Ecto neural progenitor cell (in vitro differentiated cells): ENCODE measurements around the gene HOXC12.

Source experiments
- DNase-seq: peaks from one replicate; pipeline ENCODE4 v3.0.0-alpha.2; 2018; ENCODE audit warnings: low spot score

HOXC12 gene

GRCh38 chr12:53996240-53997203 lies 41.8 kb downstream of the HOXC12 start:
- no peak for DNase-seq

GRCh38 chr12:53997204-53998109 lies 42.8 kb downstream of the HOXC12 start:
- DNase-seq: no peak

- no peak for DNase-seq
Measured at GRCh38 chr12:53998110-53998899, 43.6 kb downstream of the HOXC12 start.

GRCh38 chr12:53998900-53999236 lies 44.2 kb downstream of the HOXC12 start:
- no peak for DNase-seq

DNA sequence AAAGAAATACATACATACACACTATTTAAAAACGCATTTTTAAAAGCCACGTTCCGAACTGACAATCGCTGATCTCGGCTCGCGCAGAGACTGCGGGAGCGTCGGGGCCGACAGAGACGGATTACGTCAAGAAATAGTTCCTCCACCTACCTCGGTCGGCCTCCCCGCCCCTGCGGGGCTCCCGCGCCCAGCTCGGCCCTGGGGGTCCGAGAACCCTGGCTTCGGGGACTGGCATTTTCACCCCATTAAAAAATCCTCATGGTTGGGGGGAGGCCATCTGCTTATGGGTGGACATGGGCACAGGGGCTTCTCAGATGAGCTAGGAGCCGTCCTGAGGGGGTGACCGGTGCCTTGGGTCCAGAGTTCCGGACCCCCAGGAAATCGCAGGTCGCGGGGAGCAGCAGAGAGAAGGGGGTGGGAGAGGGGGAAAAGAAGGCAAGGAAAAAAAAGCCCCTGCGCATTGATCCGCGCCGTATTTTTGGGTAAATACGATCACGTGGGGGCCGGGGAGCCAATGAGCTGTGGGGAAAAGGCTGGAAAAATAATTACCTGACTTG lies 44.9 kb downstream of the HOXC12 start:
- DNase-seq: no peak

DNA sequence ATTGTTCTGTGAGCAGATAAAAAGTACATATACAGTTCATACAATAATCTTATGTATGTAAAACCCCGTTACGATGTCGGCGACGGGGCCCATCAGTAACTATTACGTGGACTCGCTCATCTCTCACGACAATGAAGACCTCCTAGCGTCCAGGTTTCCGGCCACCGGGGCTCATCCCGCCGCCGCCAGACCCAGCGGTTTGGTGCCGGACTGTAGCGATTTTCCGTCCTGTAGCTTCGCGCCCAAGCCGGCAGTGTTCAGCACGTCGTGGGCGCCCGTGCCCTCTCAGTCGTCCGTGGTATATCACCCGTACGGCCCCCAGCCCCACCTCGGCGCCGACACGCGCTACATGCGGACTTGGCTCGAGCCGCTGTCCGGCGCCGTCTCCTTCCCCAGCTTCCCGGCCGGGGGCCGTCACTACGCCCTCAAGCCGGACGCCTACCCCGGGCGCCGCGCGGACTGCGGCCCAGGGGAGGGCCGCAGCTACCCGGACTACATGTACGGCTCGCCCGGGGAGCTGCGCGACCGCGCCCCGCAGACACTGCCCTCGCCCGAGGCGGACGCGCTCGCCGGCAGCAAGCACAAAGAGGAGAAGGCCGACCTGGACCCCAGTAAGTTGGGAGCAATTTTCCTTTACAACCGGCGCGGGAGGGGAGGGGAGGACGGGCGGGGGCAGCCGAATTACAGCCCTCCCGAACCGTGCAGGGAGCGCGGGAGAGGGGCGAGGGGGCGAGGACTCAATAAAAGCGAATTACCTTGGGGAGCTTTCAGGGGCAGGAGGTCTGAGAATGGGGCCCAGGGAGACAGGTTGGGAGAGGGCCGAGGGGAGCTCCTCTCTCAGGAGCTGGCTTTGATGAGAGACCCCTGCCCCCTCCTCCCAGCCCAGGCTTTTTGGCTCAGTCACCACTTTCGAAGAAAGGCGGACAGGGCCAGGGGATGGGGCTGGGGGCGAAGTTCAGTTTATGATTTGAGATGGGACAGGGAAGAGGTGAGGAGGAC lies 45.7 kb downstream of the HOXC12 start, which contains the start of gene HOXC9:
Gene HOXC9, plus strand, starts transcription at position 46 of the 999 bp plus-strand sequence. Its CDS starts 28 bp downstream, at position 74.
- no peak for DNase-seq

DNA sequence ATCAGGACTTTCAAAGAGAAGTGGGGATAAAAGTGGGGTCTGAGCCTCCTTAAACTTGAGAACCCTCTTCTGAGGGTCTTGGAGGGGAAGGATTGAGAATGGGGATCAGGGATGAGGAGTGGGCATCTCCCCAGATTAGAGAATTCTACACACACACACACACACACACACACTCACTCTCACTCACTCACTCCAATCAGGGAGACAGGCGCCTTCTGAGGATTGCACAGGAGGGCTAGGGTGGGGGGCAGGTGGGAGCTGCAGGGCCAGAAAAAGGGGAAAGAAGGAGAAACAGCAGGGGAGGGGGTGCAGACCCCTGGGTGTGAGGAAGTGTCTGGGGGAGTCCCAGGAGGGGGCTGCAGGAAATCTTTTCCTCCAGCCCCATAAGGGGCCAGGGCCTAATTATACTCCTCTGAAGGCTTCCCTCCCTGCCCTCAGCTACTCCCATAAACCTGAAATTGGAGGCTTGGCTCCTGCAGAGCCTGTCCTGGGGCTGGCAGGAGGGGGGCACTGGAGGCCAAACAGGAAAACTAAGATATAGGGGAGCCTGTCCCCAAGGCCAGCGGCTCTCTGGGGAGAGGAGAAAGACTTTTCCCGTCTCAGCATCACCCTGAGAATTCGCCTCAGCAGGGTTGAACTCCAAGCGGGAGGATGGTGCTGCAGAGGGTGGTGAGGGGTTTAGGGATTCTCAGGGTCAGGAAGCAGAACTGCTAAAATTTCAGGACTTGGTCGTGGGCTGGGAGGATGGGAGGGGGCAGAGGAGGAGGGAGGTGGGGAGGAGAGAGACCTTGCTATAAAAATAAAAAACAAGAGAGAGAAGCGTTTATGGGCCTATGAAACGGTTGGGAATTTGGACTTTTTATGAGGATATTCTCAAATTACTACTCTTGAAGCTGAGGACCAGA lies 46.8 kb downstream of the HOXC12 start:
- DNase-seq: no peak

GRCh38 chr12:54002278-54002914 lies 47.7 kb downstream of the HOXC12 start:
- DNase-seq: no peak

- no peak for DNase-seq
Measured at GRCh38 chr12:54002915-54003389, 48.2 kb downstream of the HOXC12 start.

GRCh38 chr12:54003625-54004024 lies 48.9 kb downstream of the HOXC12 start:
- no peak for DNase-seq

DNA sequence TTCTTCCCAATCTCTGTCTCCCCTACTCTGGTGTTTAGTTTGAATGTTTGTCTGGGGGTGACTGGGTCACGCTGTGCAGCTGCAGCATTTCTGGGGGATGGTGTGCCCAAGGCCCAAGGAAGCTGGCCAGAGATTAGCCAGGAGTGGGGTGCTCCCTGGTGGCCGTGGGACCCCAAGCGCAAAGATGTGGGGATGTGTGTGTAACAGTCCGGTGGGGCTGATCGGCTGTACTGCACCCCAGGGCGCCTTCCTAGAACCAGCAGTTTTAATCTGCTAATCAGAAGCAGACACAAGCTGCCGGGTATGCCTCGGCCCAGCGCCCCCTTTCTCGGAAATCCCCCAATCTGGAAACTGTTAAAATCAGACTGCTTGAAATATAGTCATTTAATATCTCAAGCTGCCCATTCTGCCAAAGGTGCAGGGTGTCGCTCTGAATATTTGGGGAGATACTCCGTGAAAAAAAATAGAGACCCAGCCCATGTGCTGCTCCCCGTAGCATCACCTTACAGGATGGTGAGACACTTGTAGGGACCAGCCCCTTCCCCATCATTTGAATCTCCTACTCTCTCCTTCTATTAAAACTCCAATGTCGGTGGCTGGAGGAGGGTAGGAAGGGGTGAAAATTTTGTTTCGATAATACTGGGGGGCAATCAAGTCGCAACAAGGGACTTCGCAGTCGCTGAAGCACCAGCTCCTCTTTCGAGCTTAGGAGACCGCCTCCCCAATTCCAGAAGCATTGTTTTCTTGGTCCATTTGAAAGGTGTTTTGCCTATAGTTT lies 49.5 kb downstream of the HOXC12 start:
- DNase-seq: no peak

DNA sequence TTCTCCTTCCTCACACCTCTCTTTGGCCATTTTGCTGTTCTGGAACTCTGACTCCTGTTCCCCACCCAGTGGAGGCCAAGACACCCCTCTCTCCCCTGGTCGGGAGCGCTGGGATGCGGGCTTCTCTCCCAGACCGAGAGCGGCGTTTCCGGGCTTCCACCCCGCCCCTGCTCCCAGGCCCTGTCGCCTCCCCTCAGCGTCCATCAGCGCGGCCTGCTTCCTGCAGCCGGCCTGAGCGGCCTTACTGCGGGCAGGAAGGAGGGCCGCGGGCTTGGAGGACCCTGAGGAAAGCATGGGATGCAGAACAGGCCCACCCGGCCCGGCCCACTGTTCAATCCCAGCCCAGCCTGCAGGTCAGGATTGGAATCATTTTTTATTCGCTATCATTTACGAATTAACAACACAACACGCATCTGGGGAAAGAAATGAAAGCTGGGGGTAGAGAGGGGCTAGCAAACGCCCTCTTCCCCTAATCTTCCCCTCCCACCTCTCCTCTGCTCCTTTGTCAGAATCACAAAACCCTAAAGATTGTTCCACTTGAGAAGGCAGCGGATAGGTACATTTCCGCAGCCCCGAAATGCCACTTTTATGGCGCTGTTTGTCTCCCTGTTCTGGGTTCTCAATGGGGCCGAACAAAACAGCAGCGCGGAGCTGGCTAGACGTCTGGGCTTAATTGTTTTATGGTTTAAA lies 50.3 kb downstream of the HOXC12 start:
- DNase-seq: no peak

- DNase-seq: no peak
Measured at GRCh38 chr12:54005531-54005852, 50.8 kb downstream of the HOXC12 start.

DNA sequence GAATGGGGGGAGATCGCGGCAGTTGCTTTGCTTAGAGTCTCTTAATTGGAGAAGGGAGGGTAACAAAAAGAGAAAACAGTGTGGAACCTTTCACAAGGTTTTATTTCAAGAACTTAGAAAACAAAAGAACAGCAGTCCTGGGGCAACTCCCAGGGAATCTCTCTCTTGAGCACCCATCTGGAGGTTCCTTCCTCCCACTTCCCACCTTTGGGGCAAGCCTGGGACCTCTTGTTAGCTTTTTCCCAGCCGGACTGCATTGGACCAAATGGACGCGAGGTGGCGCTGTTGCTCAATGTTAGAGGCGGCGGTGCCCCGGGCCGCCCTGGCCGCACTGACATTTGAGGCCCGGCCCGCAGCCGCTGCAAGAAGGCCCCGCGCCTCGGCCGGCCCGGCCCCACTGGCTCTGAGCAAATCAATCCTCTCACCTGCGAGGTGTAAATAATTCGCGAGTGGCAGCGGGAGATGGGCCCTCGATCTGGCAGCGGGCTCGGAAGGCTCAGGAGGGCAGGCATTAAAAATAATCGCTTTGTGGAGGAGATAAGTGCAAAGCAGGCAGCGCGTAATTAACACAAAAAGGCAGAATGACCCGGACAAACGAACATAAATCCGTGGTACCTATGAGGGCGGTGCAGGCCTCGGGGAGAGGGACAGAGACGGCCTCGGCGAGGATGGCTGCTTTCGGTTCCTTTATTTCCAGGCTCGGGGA lies 51.3 kb downstream of the HOXC12 start:
- DNase-seq: peak; percentile 98

DNA sequence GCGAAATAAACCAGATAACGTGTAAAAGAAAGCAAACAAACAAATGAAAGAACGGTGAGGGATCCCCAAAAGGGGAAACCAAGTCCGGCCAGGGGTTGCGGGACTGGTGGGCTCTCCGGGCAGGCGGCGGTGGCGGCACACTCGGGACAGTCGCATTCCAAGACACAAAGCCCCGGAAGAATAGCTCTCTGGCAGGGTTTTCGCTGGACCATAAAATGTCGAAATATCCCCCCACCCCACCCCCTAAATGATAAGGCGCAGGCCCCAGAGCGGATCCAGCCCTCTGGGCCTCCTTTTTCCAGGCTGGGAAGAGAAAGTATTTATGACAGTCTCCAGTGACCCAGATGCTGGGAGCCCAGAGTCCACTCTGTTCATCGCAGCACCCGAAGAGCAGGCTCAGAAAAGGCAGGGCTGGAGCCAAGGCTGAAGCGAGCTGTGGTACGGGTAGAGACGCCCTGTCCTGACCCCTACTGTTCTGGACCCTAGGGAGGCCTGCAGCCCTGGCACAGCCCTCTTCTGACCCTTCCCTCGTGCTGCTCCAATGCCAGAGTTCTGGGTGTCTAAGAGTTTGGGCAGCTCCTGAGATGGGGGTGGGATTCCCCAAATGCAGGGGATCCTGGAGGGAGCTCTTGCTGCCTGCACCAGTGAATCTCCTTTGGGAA lies 52.0 kb downstream of the HOXC12 start:
- no peak for DNase-seq
